Liver (tissue), 3 donors: Measurements from ENCODE around the gene STK32C.

Experiments used
- EGR1 ChIP-seq, 2 donors: IDR thresholded peaks; 2 replicates each; pipeline ENCODE4 v1.6.1; 2016 to 2018; ENCODE audit warnings: antibody characterized with exemption in 2 of 2, low read depth in 2 of 2
- GABPA ChIP-seq, 2 donors: IDR thresholded peaks in 1 of 2; conservative IDR thresholded peaks in 1 of 2; 2 replicates each; pipeline ENCODE4 v1.6.1; 2016; ENCODE audit warnings: antibody characterized with exemption in 2 of 2, mild to moderate bottlenecking in 1 of 2, moderate library complexity in 1 of 2
- HNF4G ChIP-seq: IDR thresholded peaks from 2 replicates; pipeline ENCODE4 v1.6.1; 2016; ENCODE audit warnings: antibody characterized with exemption
- JUND ChIP-seq, 2 donors: IDR thresholded peaks; 2 replicates each; pipeline ENCODE4 v1.6.1; 2016; ENCODE audit warnings: antibody characterized with exemption in 2 of 2
- RAD21 ChIP-seq, 2 donors: IDR thresholded peaks; 2 replicates each; pipeline ENCODE4 v1.6.1; 2016; ENCODE audit warnings: antibody characterized with exemption in 2 of 2, mild to moderate bottlenecking in 2 of 2
- SP1 ChIP-seq: IDR thresholded peaks from 2 replicates; pipeline ENCODE4 v1.6.1; 2018; ENCODE audit warnings: antibody characterized with exemption, mild to moderate bottlenecking
- TAF1 ChIP-seq: conservative IDR thresholded peaks from 2 replicates; pipeline ENCODE4 v1.6.1; 2016; ENCODE audit warnings: antibody characterized with exemption, mild to moderate bottlenecking
- YY1 ChIP-seq: IDR thresholded peaks from 2 replicates; pipeline ENCODE4 v1.6.1; 2016; ENCODE audit warnings: antibody characterized with exemption, mild to moderate bottlenecking
- TF ChIP-seq, protein P1 (sequence below): fragments of 150-350 bp; IDR thresholded peaks from 2 replicates; pipeline ENCODE4 v1.5.1; 2017; ENCODE audit warnings: improper control_type of control experiment, low read depth, low read length; ENCODE audit not compliant: missing input control
- TF ChIP-seq, protein P2 (sequence below): IDR thresholded peaks from 2 replicates; pipeline ENCODE4 v1.6.1; 2016; ENCODE audit warnings: antibody characterized with exemption
- TF ChIP-seq, protein P3 (sequence below): IDR thresholded peaks from 2 replicates; pipeline ENCODE4 v1.6.1; 2016; ENCODE audit warnings: antibody characterized with exemption, mild to moderate bottlenecking
- TF ChIP-seq, protein P4 (sequence below): IDR thresholded peaks from 2 replicates; pipeline ENCODE4 v1.6.1; 2016; ENCODE audit warnings: antibody characterized with exemption
- TF ChIP-seq, protein P5 (sequence below): IDR thresholded peaks from 2 replicates; pipeline ENCODE4 v1.6.1; 2016; ENCODE audit warnings: antibody characterized with exemption
- donor health status: healthy.
- donor health status: healthy.

DNA sequence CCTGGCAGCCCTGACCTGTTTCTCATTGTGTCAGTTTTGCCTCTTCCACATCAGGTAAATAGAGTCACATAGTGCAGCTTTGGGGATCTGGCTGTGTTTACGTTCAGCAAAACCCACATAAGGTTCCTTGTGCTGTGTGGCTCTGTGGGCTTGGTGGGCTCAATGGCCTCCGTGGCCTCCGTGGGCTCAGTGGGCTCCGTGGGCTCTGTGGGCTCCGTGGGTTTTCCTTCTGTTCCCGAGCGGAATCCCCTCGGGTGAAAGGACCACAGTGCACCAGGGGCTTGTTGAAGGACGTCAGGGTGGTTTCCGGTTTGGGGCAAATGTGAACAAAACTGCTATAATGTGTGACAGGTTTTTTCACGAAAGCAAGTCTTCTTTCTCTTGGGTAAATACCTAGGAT, 133.5 kb downstream of the STK32C start:
- TF ChIP-seq, protein P1, sequence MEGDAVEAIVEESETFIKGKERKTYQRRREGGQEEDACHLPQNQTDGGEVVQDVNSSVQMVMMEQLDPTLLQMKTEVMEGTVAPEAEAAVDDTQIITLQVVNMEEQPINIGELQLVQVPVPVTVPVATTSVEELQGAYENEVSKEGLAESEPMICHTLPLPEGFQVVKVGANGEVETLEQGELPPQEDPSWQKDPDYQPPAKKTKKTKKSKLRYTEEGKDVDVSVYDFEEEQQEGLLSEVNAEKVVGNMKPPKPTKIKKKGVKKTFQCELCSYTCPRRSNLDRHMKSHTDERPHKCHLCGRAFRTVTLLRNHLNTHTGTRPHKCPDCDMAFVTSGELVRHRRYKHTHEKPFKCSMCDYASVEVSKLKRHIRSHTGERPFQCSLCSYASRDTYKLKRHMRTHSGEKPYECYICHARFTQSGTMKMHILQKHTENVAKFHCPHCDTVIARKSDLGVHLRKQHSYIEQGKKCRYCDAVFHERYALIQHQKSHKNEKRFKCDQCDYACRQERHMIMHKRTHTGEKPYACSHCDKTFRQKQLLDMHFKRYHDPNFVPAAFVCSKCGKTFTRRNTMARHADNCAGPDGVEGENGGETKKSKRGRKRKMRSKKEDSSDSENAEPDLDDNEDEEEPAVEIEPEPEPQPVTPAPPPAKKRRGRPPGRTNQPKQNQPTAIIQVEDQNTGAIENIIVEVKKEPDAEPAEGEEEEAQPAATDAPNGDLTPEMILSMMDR: no peak
- TF ChIP-seq RAD21 (IDR thresholded peaks at IDR 0.05) (no peak), JUND (IDR thresholded peaks at IDR 0.05) (no peak), EGR1 (IDR thresholded peaks at IDR 0.05; ENCODE audit: low read depth in 2 of 2) (no peak), TAF1 (no peak), GABPA (IDR thresholded peaks at IDR 0.05 in 1 of 2, conservative IDR thresholded peaks at IDR 0.05 in 1 of 2) (no peak), YY1 (no peak), HNF4G (no peak), SP1 (no peak)
- TF ChIP-seq, protein P2, sequence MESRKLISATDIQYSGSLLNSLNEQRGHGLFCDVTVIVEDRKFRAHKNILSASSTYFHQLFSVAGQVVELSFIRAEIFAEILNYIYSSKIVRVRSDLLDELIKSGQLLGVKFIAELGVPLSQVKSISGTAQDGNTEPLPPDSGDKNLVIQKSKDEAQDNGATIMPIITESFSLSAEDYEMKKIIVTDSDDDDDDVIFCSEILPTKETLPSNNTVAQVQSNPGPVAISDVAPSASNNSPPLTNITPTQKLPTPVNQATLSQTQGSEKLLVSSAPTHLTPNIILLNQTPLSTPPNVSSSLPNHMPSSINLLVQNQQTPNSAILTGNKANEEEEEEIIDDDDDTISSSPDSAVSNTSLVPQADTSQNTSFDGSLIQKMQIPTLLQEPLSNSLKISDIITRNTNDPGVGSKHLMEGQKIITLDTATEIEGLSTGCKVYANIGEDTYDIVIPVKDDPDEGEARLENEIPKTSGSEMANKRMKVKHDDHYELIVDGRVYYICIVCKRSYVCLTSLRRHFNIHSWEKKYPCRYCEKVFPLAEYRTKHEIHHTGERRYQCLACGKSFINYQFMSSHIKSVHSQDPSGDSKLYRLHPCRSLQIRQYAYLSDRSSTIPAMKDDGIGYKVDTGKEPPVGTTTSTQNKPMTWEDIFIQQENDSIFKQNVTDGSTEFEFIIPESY: no peak
- TF ChIP-seq, protein P3, sequence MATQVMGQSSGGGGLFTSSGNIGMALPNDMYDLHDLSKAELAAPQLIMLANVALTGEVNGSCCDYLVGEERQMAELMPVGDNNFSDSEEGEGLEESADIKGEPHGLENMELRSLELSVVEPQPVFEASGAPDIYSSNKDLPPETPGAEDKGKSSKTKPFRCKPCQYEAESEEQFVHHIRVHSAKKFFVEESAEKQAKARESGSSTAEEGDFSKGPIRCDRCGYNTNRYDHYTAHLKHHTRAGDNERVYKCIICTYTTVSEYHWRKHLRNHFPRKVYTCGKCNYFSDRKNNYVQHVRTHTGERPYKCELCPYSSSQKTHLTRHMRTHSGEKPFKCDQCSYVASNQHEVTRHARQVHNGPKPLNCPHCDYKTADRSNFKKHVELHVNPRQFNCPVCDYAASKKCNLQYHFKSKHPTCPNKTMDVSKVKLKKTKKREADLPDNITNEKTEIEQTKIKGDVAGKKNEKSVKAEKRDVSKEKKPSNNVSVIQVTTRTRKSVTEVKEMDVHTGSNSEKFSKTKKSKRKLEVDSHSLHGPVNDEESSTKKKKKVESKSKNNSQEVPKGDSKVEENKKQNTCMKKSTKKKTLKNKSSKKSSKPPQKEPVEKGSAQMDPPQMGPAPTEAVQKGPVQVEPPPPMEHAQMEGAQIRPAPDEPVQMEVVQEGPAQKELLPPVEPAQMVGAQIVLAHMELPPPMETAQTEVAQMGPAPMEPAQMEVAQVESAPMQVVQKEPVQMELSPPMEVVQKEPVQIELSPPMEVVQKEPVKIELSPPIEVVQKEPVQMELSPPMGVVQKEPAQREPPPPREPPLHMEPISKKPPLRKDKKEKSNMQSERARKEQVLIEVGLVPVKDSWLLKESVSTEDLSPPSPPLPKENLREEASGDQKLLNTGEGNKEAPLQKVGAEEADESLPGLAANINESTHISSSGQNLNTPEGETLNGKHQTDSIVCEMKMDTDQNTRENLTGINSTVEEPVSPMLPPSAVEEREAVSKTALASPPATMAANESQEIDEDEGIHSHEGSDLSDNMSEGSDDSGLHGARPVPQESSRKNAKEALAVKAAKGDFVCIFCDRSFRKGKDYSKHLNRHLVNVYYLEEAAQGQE: no peak
- TF ChIP-seq, protein P4, sequence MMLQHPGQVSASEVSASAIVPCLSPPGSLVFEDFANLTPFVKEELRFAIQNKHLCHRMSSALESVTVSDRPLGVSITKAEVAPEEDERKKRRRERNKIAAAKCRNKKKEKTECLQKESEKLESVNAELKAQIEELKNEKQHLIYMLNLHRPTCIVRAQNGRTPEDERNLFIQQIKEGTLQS: no peak
- TF ChIP-seq, protein P5, sequence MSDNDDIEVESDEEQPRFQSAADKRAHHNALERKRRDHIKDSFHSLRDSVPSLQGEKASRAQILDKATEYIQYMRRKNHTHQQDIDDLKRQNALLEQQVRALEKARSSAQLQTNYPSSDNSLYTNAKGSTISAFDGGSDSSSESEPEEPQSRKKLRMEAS: no peak
